CD14-positive monocyte (primary cell): ENCODE data around the gene EDEM1. TPM values are rescaled to one million over a fixed set of nuclear protein-coding genes. Genes with fewer than 3 reads are reported as not detected.

ENCODE experiments used
- DNase-seq, 3 donors: peaks; one replicate each; pipeline ENCODE4 v3.0.0-alpha.2; 2011 to 2022
- H2AFZ ChIP-seq: 2 replicates; pipeline ENCODE4 v1.6.0; 2012; ENCODE audit warnings: mild to moderate bottlenecking, low read depth, low read length, inconsistent platforms; ENCODE audit not compliant: insufficient read depth, poor library complexity, severe bottlenecking
- H3K27ac ChIP-seq, 2 donors: 1 replicate in 1 of 2; 2 replicates in 1 of 2; pipeline ENCODE4 v1.5.1; 2012 to 2013; ENCODE audit warnings: low read length in 2 of 2, control low read depth in 1 of 2, inconsistent platforms in 1 of 2, low read depth in 1 of 2, mild to moderate bottlenecking in 1 of 2
- H3K27me3 ChIP-seq, 2 donors: one replicate each; pipeline versions ENCODE4 v1.6.0 to v1.6.1; 2011 to 2013; ENCODE audit warnings: low read length in 2 of 2; ENCODE audit not compliant: control insufficient read depth in 2 of 2, insufficient read depth in 2 of 2
- H3K36me3 ChIP-seq, 2 donors: replicated peaks in 1 of 2; 1 replicate in 1 of 2; 2 replicates in 1 of 2; pipeline versions ENCODE4 v1.5.1 to v1.6.1; 2012 to 2013; ENCODE audit warnings: low read length in 2 of 2, control low read depth in 1 of 2, inconsistent platforms in 1 of 2, mild to moderate bottlenecking in 1 of 2; ENCODE audit not compliant: insufficient read depth in 2 of 2, control insufficient read depth in 1 of 2
- H3K4me1 ChIP-seq, 2 donors: 1 replicate in 1 of 2; 2 replicates in 1 of 2; pipeline versions ENCODE4 v1.5.1 to v1.6.1; 2012 to 2013; ENCODE audit warnings: low read length in 2 of 2, control low read depth in 1 of 2, inconsistent platforms in 1 of 2, mild to moderate bottlenecking in 1 of 2, moderate library complexity in 1 of 2; ENCODE audit not compliant: insufficient read depth in 2 of 2, control insufficient read depth in 1 of 2
- H3K4me2 ChIP-seq: replicated peaks from 2 replicates; pipeline ENCODE3; 2012; ENCODE audit warnings: low read length, moderate library complexity, mild to moderate bottlenecking; ENCODE audit not compliant: poor library complexity, severe bottlenecking; ENCODE audit errors: extremely low read depth
- H3K4me3 ChIP-seq, 3 experiments: fragments of 200-600 bp in 1 of 3; sonication (generic) in 1 of 3; replicated peaks in 1 of 3; 1 replicate in 2 of 3; 2 replicates in 1 of 3; pipeline ENCODE4 v1.5.1; 2011 to 2013; ENCODE audit warnings: low read length in 3 of 3, mild to moderate bottlenecking in 3 of 3, control low read depth in 2 of 3, low read depth in 2 of 3, inconsistent platforms in 1 of 3, moderate library complexity in 1 of 3
- H3K79me2 ChIP-seq: 2 replicates; pipeline ENCODE4 v1.6.0; 2012; ENCODE audit warnings: mild to moderate bottlenecking, control low read depth, inconsistent platforms, low read length, moderate library complexity; ENCODE audit not compliant: insufficient read depth
- H3K9ac ChIP-seq: 2 replicates; pipeline ENCODE4 v1.6.0; 2017; ENCODE audit warnings: low read length, mild to moderate bottlenecking; ENCODE audit not compliant: insufficient read depth, poor library complexity, severe bottlenecking
- H3K9me3 ChIP-seq, 2 donors: replicated peaks in 1 of 2; 1 replicate in 1 of 2; 2 replicates in 1 of 2; pipeline versions ENCODE4 v1.5.1 to v1.6.1; 2012 to 2013; ENCODE audit warnings: low read length in 2 of 2, control low read depth in 1 of 2; ENCODE audit not compliant: control insufficient read depth in 1 of 2, insufficient read depth in 1 of 2
- H4K20me1 ChIP-seq: 2 replicates; pipeline ENCODE4 v1.6.0; 2012; ENCODE audit warnings: mild to moderate bottlenecking, low read length, control low read depth, moderate library complexity; ENCODE audit not compliant: insufficient read depth
- H3K27ac Mint-ChIP-seq, 7 donors: one replicate each; pipeline ENCODE4 v1.8.0; 2020; ENCODE audit warnings: mild to moderate bottlenecking in 7 of 7, mixed read lengths in 7 of 7, moderate library complexity in 6 of 7, inconsistent platforms in 2 of 7
- H3K27me3 Mint-ChIP-seq, 3 donors: one replicate each; pipeline ENCODE4 v1.8.0; 2021 to 2022; ENCODE audit warnings: low read depth in 3 of 3, mild to moderate bottlenecking in 3 of 3, mixed read lengths in 3 of 3, moderate library complexity in 3 of 3, inconsistent platforms in 1 of 3
- H3K36me3 Mint-ChIP-seq, 2 donors: one replicate each; pipeline ENCODE4 v1.8.0; 2020; ENCODE audit warnings: mixed read lengths in 2 of 2, inconsistent platforms in 1 of 2, mild to moderate bottlenecking in 1 of 2
- H3K4me1 Mint-ChIP-seq: one replicate; pipeline ENCODE4 v1.8.0; 2020; ENCODE audit warnings: mild to moderate bottlenecking, mixed read lengths
- H3K4me3 Mint-ChIP-seq, 2 donors: one replicate each; pipeline ENCODE4 v1.8.0; 2020; ENCODE audit warnings: mild to moderate bottlenecking in 2 of 2, mixed read lengths in 2 of 2, moderate library complexity in 1 of 2
- H3K9me3 Mint-ChIP-seq, 7 donors: one replicate each; pipeline ENCODE4 v1.8.0; 2020 to 2022; ENCODE audit warnings: mixed read lengths in 7 of 7, mild to moderate bottlenecking in 6 of 7, moderate library complexity in 6 of 7, inconsistent platforms in 2 of 7
- CTCF ChIP-seq: fragments of 200-600 bp; IDR thresholded peaks from one replicate; pipeline ENCODE4 v1.8.0; 2022; ENCODE audit warnings: antibody characterized with exemption, mild to moderate bottlenecking
- WGBS: methylation state at CpG from one replicate; pipeline ENCODE4 v1.1.5; 2013; ENCODE audit warnings: missing lambda C conversion rate; ENCODE audit not compliant: insufficient coverage; 5-methylcytosine and 5-hydroxymethylcytosine counted together
- intact Hi-C, 2 donors: fragments of 100-400 bp; cut with micrococcal nuclease; formaldehyde crosslinking; loops; one replicate each; pipeline versions ENCODE4 v1.15.0 to v1.15.1; 2023
- polyA plus RNA-seq, 3 donors: library from polyadenylated mRNA; depleted of rRNA in 1 of 3; unstranded in 2 of 3; stranded (reverse) in 1 of 3; fragments of 300-500 nt in 2 of 3; fragments of >200 nt in 1 of 3; fragmentation: Illumina TruSeq in 2 of 3; gene quantifications; 1 replicate in 2 of 3; 2 replicates in 1 of 3; pipeline ENCODE4 v1.2.3, GENCODE V29; 2012 to 2021

EDEM1 gene
- polyA plus RNA-seq, 3 donors = 17.5 to 31.7 (median 23.7) TPM

GRCh38 chr3:5194801-5195509 lies 7.4 kb downstream of the EDEM1 start:
- peak; percentile 76 to 95 (median 94) for DNase-seq
- peaks cover 87 to 97% of the 10 kb centered on the region in 2 donors for H3K4me1 ChIP-seq
- no peaks in the 10 kb centered on the region for H3K9me3 ChIP-seq
- peak overlapping the region in 1 of 3 experiments; percentile 31 for H3K4me3 ChIP-seq
- no peak for TF ChIP-seq CTCF
- Mint-ChIP-seq H3K4me1 (peaks cover 88% of the 10 kb centered on the region), H3K36me3 (peaks cover 22 to 46% of the 10 kb centered on the region in 2 donors), H3K9me3 (no peaks in the 10 kb centered on the region), H3K27me3 (no peaks in the 10 kb centered on the region), H3K4me3 (no peak overlapping the region), H3K27ac (peak overlapping the region; percentile 93 to 97 (median 95))
- peaks cover 0 to 13% of the 10 kb centered on the region in 2 donors for H3K36me3 ChIP-seq
- peaks cover 93% of the 10 kb centered on the region for H3K79me2 ChIP-seq
- no peak overlapping the region for H2AFZ ChIP-seq
- peaks cover 56% of the 10 kb centered on the region for H4K20me1 ChIP-seq
- H3K27ac ChIP-seq = peak overlapping the region; percentile 62 to 88
- H3K9ac ChIP-seq = no peak overlapping the region
- 0% methylated on average over 1 of the region's 2 CpGs for WGBS
- intact Hi-C loops = loop anchor here in 1 of 2 donors (2.0 to 10.0 kb wide), 3 partner anchors 72 to 218 kb away; partner anchors contain the start of genes ARL8B and BHLHE40
- H3K4me2 ChIP-seq = peak overlapping the region; percentile 20
- H3K27me3 ChIP-seq = no peaks in the 10 kb centered on the region

GRCh38 chr3:5195605-5196004 lies 8.1 kb downstream of the EDEM1 start:
- 0% methylated on average over 2 of the region's 2 CpGs for WGBS
- no peak overlapping the region for H3K9ac ChIP-seq
- no peaks in the 10 kb centered on the region for H3K27me3 ChIP-seq
- peak overlapping the region; percentile 93 to 97 (median 95) for H3K27ac Mint-ChIP-seq
- H3K4me3 Mint-ChIP-seq = peak overlapping the region in 1 of 2 donors; percentile 30
- no peaks in the 10 kb centered on the region for H3K27me3 Mint-ChIP-seq
- H4K20me1 ChIP-seq = peaks cover 53% of the 10 kb centered on the region
- peaks cover 23 to 49% of the 10 kb centered on the region in 2 donors for H3K36me3 Mint-ChIP-seq
- peaks cover 84% of the 10 kb centered on the region for H3K4me1 Mint-ChIP-seq
- peaks cover 81 to 92% of the 10 kb centered on the region in 2 donors for H3K4me1 ChIP-seq
- no peaks in the 10 kb centered on the region for H3K9me3 Mint-ChIP-seq
- peak overlapping the region; percentile 62 to 88 for H3K27ac ChIP-seq
- peak overlapping the region in 1 of 3 experiments; percentile 31 for H3K4me3 ChIP-seq
- intact Hi-C loops = loop anchor here in 1 of 2 donors (2.0 to 10.0 kb wide), 3 partner anchors 73 to 218 kb away; partner anchors contain the start of genes ARL8B and BHLHE40
- no peak for TF ChIP-seq CTCF
- H3K79me2 ChIP-seq = peaks cover 93% of the 10 kb centered on the region
- H2AFZ ChIP-seq = no peak overlapping the region
- H3K9me3 ChIP-seq = no peaks in the 10 kb centered on the region
- DNase-seq = peak; percentile 76 to 91 (median 88)
- peaks cover 1 to 19% of the 10 kb centered on the region in 2 donors for H3K36me3 ChIP-seq
- H3K4me2 ChIP-seq = peak overlapping the region; percentile 20
